HepG2 (cell line): ENCODE data around the gene HIBADH. TPM values are rescaled to one million over a fixed set of nuclear protein-coding genes. Genes with fewer than 3 reads are reported as not detected.
"Not testable (repeated sequence)": the region's sequence is repeated elsewhere in the genome, so short reads cannot be mapped to it uniquely, and the experiment has no call there.

Experiments used
- ATAC-seq: fragments of 200-7000 bp; cut with Tn5 transposase; 3 replicates; pipeline ENCODE4 v1.9.1; 2020; ENCODE audit warnings: mild to moderate bottlenecking, moderate library complexity
- BruUV-seq: library from RNA; stranded (reverse); fragments of 400-500 nt; replicated peaks from 2 replicates; lab custom pipeline; 2021; lab: Mats Ljungman, UMichigan
- CTCF ChIA-PET: fragments of 300-600 bp; formaldehyde crosslinking; extraction: SDS; loops from one replicate; lab custom pipeline; 2021; ENCODE audit warnings: low total read pairs, inconsistent platforms, low intra/inter-chr PET ratio; lab: Yijun Ruan, JAX
- POLR2A ChIA-PET: fragments of 350-600 bp; sonication (Branson Sonifier 250); formaldehyde crosslinking; loops from one replicate; lab custom pipeline; 2020; ENCODE audit warnings: antibody characterized with exemption, inconsistent platforms; lab: Yijun Ruan, JAX
- DNase-seq: peaks from one replicate; pipeline ENCODE4 v3.0.0-alpha.2; 2015; ENCODE audit warnings: low spot score
- FAIRE-seq: peaks from 3 replicates; lab custom pipeline; 2011; peaks lifted over from hg19 to GRCh38; lab: Jason Lieb, UNC
- H2AFZ ChIP-seq: one replicate; pipeline ENCODE4 v1.6.1; 2011; ENCODE audit warnings: low read length, inconsistent platforms
- H3K27ac ChIP-seq: fragments of 300-600 bp; 3 replicates; pipeline ENCODE4 v1.8.0; 2011; ENCODE audit warnings: mixed run types, mild to moderate bottlenecking, mixed read lengths, low read length, inconsistent platforms; ENCODE audit not compliant: insufficient read depth; ENCODE audit errors: extremely low read length
- H3K27me3 ChIP-seq, 2 experiments: fragments of 200-600 bp in 1 of 2; 2 replicates in 1 of 2; 3 replicates in 1 of 2; pipeline versions ENCODE4 v1.6.0 to v1.8.0; 2011; ENCODE audit warnings: low read length in 2 of 2, mild to moderate bottlenecking in 2 of 2, moderate library complexity in 2 of 2, inconsistent platforms in 1 of 2; ENCODE audit not compliant: insufficient read depth in 2 of 2, control insufficient read depth in 1 of 2
- H3K36me3 ChIP-seq, 2 experiments: fragments of 200-600 bp in 1 of 2; replicated peaks in 1 of 2; 2 replicates in 1 of 2; 3 replicates in 1 of 2; pipeline versions ENCODE4 v1.5.1 to v1.8.0; 2011; ENCODE audit warnings: low read length in 2 of 2, inconsistent platforms in 1 of 2; ENCODE audit not compliant: insufficient read depth in 2 of 2, control insufficient read depth in 1 of 2
- H3K4me1 ChIP-seq: 2 replicates; pipeline ENCODE4 v1.5.1; 2012; ENCODE audit warnings: low read length, inconsistent platforms; ENCODE audit not compliant: insufficient read depth
- H3K4me2 ChIP-seq: 2 replicates; pipeline ENCODE4 v1.6.0; 2011; ENCODE audit warnings: low read depth, low read length, inconsistent platforms
- H3K4me3 ChIP-seq, 3 experiments: fragments of 200-600 bp in 1 of 3; sonication (generic), shearing (Covaris generic) in 1 of 3; replicated peaks in 1 of 3; 2 replicates each; pipeline ENCODE4 v1.5.1; 2011 to 2016; ENCODE audit warnings: low read length in 3 of 3, inconsistent platforms in 2 of 3, low read depth in 2 of 3, mild to moderate bottlenecking in 2 of 3, control low read depth in 1 of 3, mixed read lengths in 1 of 3; ENCODE audit not compliant: insufficient read depth in 1 of 3
- H3K79me2 ChIP-seq: one replicate; pipeline ENCODE4 v1.6.1; 2011; ENCODE audit warnings: low read length, inconsistent platforms; ENCODE audit not compliant: insufficient read depth
- H3K9ac ChIP-seq: 2 replicates; pipeline ENCODE4 v1.6.0; 2011; ENCODE audit warnings: mild to moderate bottlenecking, low read depth, low read length, inconsistent platforms; ENCODE audit not compliant: insufficient read depth
- H3K9me3 ChIP-seq: 2 replicates; pipeline ENCODE4 v1.5.1; 2012; ENCODE audit warnings: mild to moderate bottlenecking, low read length
- H4K20me1 ChIP-seq: 2 replicates; pipeline ENCODE4 v1.6.0; 2011; ENCODE audit warnings: inconsistent platforms, mild to moderate bottlenecking, low read length, moderate library complexity; ENCODE audit not compliant: insufficient read depth
- DMAP1 ChIP-seq: IDR thresholded peaks from 2 replicates; pipeline ENCODE4 v1.6.1; 2016
- NCOA5 ChIP-seq: sonication (generic); formaldehyde crosslinking; IDR thresholded peaks from 2 replicates; pipeline ENCODE4 v1.4.0; 2020; ENCODE audit warnings: missing genetic modification reagents
- PPARG ChIP-seq: conservative IDR thresholded peaks from 2 replicates; pipeline ENCODE4 v1.6.1; 2016; ENCODE audit warnings: missing biosample characterization, missing genetic modification reagents
- SOX13 ChIP-seq, 3 experiments: fragments of 450-650 bp in 1 of 3; sonication (generic) in 1 of 3; formaldehyde crosslinking in 1 of 3; IDR thresholded peaks in 2 of 3; conservative IDR thresholded peaks in 1 of 3; 2 replicates each; pipeline versions ENCODE4 v1.5.0 to v1.6.1; 2016 to 2020; ENCODE audit warnings: antibody characterized with exemption in 1 of 3, mild to moderate bottlenecking in 1 of 3, missing compliant biosample characterization in 1 of 3, missing genetic modification reagents in 1 of 3, moderate library complexity in 1 of 3
- SRY ChIP-seq: sonication (generic); formaldehyde crosslinking; IDR thresholded peaks from 2 replicates; pipeline ENCODE4 v1.8.0; 2022; ENCODE audit warnings: mild to moderate bottlenecking, missing genetic modification reagents
- ZNF549 ChIP-seq: sonication (generic); formaldehyde crosslinking; IDR thresholded peaks from 2 replicates; pipeline ENCODE4 v1.5.0; 2020; ENCODE audit warnings: missing genetic modification reagents
- WGBS: methylation state at CpG from one replicate; pipeline ENCODE4 v1.1.6; 2017; ENCODE audit warnings: low lambda C conversion rate; 5-methylcytosine and 5-hydroxymethylcytosine counted together
- in situ Hi-C: cut with HindIII; loops from 2 replicates; pipeline ENCODE4 v1.10.0; 2017; ENCODE audit warnings: low pct_unique_long_range_greater_than_20kb; ENCODE audit not compliant: extremely low pct_ligation_motif_present
- intact Hi-C: fragments of 100-400 bp; cut with micrococcal nuclease; formaldehyde crosslinking; loops from one replicate; pipeline ENCODE4 v1.10.0; 2022; ENCODE audit not compliant: unreplicated experiment
- polyA plus RNA-seq, 8 experiments: library from polyadenylated mRNA; depleted of rRNA in 3 of 8; stranded (reverse) in 7 of 8; unstranded in 1 of 8; fragments of >200 nt; fragmentation: Illumina TruSeq in 4 of 8; extraction: Trizol in 4 of 8; gene quantifications; 2 replicates each; pipeline versions ENCODE4 v1.2.1 to v1.2.3, GENCODE V29; 2011 to 2016; ENCODE audit warnings: low read depth in 4 of 8, missing spikeins in 1 of 8, mixed read lengths in 1 of 8; ENCODE audit not compliant: insufficient read depth in 1 of 8
- total RNA-seq, 5 experiments: library from RNA; depleted of rRNA; stranded (reverse); fragments of >200 nt; fragmentation: Illumina TruSeq; extraction: Trizol; gene quantifications; 2 replicates each; pipeline ENCODE4 v1.2.3, GENCODE V29; 2016; ENCODE audit warnings: low read depth in 1 of 5
- TF ChIP-seq, protein P1 (sequence below): sonication (generic); formaldehyde crosslinking; conservative IDR thresholded peaks from 2 replicates; pipeline ENCODE4 v1.4.0; 2020; ENCODE audit warnings: missing genetic modification reagents

The HIBADH gene
- total and polyA plus RNA-seq, 2 of the 13 experiments (the other 11 are each of a cell fraction or from before 2014, with no cell fraction given), result 49.9 to 59.5 TPM

DNA sequence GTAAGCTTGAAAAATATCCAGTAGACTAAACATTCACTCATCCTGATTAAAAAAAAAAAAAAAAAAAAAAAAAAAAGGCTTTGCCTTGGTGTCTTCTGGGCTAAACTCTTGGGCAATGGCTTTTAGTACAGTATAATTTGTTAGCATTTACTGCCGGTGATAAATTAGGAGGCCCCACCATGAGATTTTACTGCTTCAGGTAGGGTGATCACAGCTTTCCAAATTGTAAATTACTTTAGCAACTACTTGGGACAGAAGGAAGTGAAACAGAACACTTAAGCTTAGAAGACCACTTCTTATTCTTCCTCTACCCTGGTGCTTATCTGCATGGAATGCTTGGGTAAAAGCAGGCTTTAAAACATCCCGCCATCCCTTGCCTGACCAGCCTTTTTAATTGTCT lies 152.1 kb downstream of the HIBADH start:
- no TSS peak for BruUV-seq
- no peak for TF ChIP-seq ZNF549
- TF ChIP-seq NCOA5 (CRISPR knock-in tag), result no peak
- TF ChIP-seq SOX13 (IDR thresholded peaks at IDR 0.05), result no peak
- TF ChIP-seq SOX13 (CRISPR knock-in tag; conservative IDR thresholded peaks at IDR 0.05 in 1 of 2, IDR thresholded peaks at IDR 0.05 in 1 of 2), result no peak
- TF ChIP-seq DMAP1 (CRISPR knock-in tag), result no peak
- TF ChIP-seq, protein P1, sequence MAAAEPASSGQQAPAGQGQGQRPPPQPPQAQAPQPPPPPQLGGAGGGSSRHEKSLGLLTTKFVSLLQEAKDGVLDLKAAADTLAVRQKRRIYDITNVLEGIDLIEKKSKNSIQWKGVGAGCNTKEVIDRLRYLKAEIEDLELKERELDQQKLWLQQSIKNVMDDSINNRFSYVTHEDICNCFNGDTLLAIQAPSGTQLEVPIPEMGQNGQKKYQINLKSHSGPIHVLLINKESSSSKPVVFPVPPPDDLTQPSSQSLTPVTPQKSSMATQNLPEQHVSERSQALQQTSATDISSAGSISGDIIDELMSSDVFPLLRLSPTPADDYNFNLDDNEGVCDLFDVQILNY, result no peak
- no peak for TF ChIP-seq PPARG (CRISPR knock-in tag)
- TF ChIP-seq SRY (CRISPR knock-in tag), result no peak
- TF ChIP-seq, all 625 proteins: peak for 0
- ATAC-seq (no peak), DNase-seq (no peak), FAIRE-seq (no peak)
- Histone ChIP-seq H3K4me2 (no peak overlapping the region), H3K9me3 (no peaks in the 10 kb centered on the region), H3K36me3 (no peaks in the 10 kb centered on the region; a peak in 1 of 5 replicates), H2AFZ (no peak overlapping the region), H3K4me1 (no peaks in the 10 kb centered on the region), H3K27ac (no peak overlapping the region), H3K27me3 (no peaks in the 10 kb centered on the region), H3K9ac (no peak overlapping the region), H3K79me2 (no peaks in the 10 kb centered on the region), H3K4me3 (no peak overlapping the region), H4K20me1 (no peaks in the 10 kb centered on the region)
- in situ Hi-C loops (no loop called here), intact Hi-C loops (no loop called here)
- ChIA-PET POLR2A (no interaction called here), CTCF (no interaction called here)
- 93% methylated on average over 2 of the region's 2 CpGs for WGBS

DNA sequence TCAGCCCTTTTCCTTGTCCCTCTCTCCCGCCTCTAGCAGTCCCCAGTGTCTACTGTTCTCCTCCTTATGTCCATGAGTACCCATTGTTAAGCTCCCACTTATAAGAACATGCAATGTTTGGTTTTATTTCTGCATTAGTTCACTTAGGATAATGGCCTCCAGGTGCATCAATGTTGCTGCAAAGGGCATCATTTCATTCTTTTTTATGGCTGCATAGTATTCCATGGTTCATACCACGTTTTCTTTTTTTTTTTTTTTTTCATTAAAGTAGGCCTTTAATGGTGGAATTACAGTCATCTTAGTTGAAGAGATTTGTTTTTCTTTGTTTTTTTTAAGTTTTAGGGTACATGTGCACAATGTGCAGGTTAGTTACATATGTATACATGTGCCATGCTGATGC lies 160.8 kb downstream of the HIBADH start:
- H2AFZ ChIP-seq, H3K27me3 ChIP-seq, FAIRE-seq, H4K20me1 ChIP-seq, H3K4me3 ChIP-seq, CTCF ChIA-PET, intact Hi-C loops, DNase-seq, H3K4me1 ChIP-seq, POLR2A ChIA-PET, H3K27ac ChIP-seq, BruUV-seq, H3K9ac ChIP-seq, H3K79me2 ChIP-seq, ATAC-seq, H3K36me3 ChIP-seq, H3K9me3 ChIP-seq, H3K4me2 ChIP-seq, in situ Hi-C loops: not testable (repeated sequence)
- WGBS, result 41% methylated on average over 2 of the region's 2 CpGs
